HG03097 (cell line): ENCODE data around the gene CCNK.

Experiments
- ATAC-seq: cut with Tn5 transposase; IDR thresholded peaks from one replicate; pipeline ENCODE4 v1.9.1; 2021; ENCODE audit not compliant: unreplicated experiment, low FRiP score

The CCNK gene

GRCh38 chr14:99532310-99532709, 51.1 kb downstream of the CCNK start:
- no peak for ATAC-seq

- ATAC-seq = no peak
Measured at GRCh38 chr14:99534333-99534732, 53.1 kb downstream of the CCNK start.

GRCh38 chr14:99534863-99535262, 53.7 kb downstream of the CCNK start:
- ATAC-seq = no peak

- ATAC-seq = no peak
Measured at GRCh38 chr14:99535448-99535847, 54.2 kb downstream of the CCNK start.

GRCh38 chr14:99535908-99536778, 54.9 kb downstream of the CCNK start:
- ATAC-seq = no peak

- no peak for ATAC-seq
Measured at GRCh38 chr14:99537399-99537798, 56.2 kb downstream of the CCNK start.

GRCh38 chr14:99538275-99538674, 57.1 kb downstream of the CCNK start:
- no peak for ATAC-seq

- no peak for ATAC-seq
Measured at GRCh38 chr14:99538733-99539132, 57.5 kb downstream of the CCNK start.

GRCh38 chr14:99539491-99539890, 58.3 kb downstream of the CCNK start:
- ATAC-seq = no peak

GRCh38 chr14:99540196-99541032, 59.2 kb downstream of the CCNK start:
- no peak for ATAC-seq

- ATAC-seq = no peak
Measured at GRCh38 chr14:99541211-99541610, 60.0 kb downstream of the CCNK start.

- no peak for ATAC-seq
Measured at GRCh38 chr14:99541677-99542470, 60.7 kb downstream of the CCNK start.

- ATAC-seq = no peak
Measured at GRCh38 chr14:99542566-99542965, 61.4 kb downstream of the CCNK start.

- no peak for ATAC-seq
Measured at GRCh38 chr14:99543370-99543769, 62.2 kb downstream of the CCNK start.

- ATAC-seq = no peak
Measured at GRCh38 chr14:99543985-99544384, 62.8 kb downstream of the CCNK start.

- ATAC-seq = no peak
Measured at GRCh38 chr14:99544991-99545390, 63.8 kb downstream of the CCNK start.

- ATAC-seq = no peak
Measured at GRCh38 chr14:99545586-99545985, 64.4 kb downstream of the CCNK start.

GRCh38 chr14:99546234-99546879, 65.1 kb downstream of the CCNK start:
- no peak for ATAC-seq

GRCh38 chr14:99548255-99548654, 67.0 kb downstream of the CCNK start:
- ATAC-seq = no peak

- no peak for ATAC-seq
Measured at GRCh38 chr14:99548871-99549515, 67.8 kb downstream of the CCNK start.
